ENCODE data around the gene ELMO2. TPM values are rescaled to one million over a fixed set of nuclear protein-coding genes. Genes with fewer than 3 reads are reported as not detected.
A peak's percentile ranks its signal among the peaks of the same experiment; 100 is the strongest.

The ELMO2 gene
- total RNA-seq, 1 donor from 2014 or later: 35.6 TPM

DNA sequence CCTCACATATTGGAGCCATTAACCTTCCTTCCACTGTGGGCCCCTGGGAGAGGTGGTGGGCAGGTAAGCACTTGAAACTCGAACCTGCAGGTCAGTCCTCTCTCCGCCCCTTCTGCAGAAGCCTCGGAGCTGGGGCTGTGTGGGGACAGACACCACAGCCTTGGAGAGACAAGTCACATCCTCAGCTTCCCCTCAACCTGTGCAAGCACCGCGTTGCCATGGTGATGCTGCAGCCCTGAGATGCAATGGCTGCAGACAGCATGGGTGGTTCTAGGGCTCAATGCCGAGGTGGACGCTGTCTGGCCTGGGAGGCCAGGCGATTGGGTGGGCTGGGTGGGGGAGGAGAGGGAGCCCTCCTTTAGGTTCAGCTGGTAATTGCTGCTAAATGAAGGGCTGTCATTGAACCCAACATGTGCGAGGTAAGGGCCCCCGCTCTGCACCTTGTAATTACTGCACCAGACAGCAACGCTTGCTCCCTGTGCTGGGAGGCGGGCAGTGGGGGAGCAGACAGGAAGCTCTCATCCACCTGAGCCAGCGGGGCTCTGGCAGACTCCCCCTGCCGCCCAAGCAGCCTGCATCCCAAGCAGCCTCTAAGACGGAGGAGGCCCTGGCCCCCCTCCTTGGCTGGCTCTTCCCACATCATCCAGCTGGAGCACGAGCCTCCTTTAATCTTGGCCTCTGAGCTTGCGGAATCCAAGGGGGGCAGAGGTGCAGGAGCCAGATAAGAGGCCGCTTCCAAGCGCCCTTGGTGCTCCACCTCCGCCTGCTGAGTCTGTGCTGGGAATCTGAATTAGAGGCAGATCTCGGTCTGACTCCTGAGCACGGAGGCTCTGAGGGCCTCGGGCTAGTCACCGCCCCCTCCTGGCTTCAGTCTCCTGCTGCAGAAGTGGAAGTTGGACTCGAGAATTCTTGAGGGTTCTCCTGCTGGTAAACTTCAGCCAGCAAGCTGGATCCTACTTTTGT lies 58.3 kb downstream of the ELMO2 start:
- TF ChIP-seq, protein P1, sequence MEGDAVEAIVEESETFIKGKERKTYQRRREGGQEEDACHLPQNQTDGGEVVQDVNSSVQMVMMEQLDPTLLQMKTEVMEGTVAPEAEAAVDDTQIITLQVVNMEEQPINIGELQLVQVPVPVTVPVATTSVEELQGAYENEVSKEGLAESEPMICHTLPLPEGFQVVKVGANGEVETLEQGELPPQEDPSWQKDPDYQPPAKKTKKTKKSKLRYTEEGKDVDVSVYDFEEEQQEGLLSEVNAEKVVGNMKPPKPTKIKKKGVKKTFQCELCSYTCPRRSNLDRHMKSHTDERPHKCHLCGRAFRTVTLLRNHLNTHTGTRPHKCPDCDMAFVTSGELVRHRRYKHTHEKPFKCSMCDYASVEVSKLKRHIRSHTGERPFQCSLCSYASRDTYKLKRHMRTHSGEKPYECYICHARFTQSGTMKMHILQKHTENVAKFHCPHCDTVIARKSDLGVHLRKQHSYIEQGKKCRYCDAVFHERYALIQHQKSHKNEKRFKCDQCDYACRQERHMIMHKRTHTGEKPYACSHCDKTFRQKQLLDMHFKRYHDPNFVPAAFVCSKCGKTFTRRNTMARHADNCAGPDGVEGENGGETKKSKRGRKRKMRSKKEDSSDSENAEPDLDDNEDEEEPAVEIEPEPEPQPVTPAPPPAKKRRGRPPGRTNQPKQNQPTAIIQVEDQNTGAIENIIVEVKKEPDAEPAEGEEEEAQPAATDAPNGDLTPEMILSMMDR (IDR thresholded peaks at IDR 0.05; ENCODE audit: unreplicated experiment): no peak
- Mint-ChIP-seq H3K4me3 (ENCODE audit: unreplicated experiment) (no peak overlapping the region), H3K36me3 (ENCODE audit: low read depth, unreplicated experiment) (peaks cover 8% of the 10 kb centered on the region), H3K4me1 (ENCODE audit: unreplicated experiment) (peaks cover 20% of the 10 kb centered on the region), H3K27me3 (ENCODE audit: unreplicated experiment) (peaks cover 17% of the 10 kb centered on the region), H3K9me3 (ENCODE audit: unreplicated experiment) (no peaks in the 10 kb centered on the region), H3K27ac (ENCODE audit: unreplicated experiment) (no peak overlapping the region)
- DNase-seq (ENCODE audit: low spot score): peak; percentile 46

DNA sequence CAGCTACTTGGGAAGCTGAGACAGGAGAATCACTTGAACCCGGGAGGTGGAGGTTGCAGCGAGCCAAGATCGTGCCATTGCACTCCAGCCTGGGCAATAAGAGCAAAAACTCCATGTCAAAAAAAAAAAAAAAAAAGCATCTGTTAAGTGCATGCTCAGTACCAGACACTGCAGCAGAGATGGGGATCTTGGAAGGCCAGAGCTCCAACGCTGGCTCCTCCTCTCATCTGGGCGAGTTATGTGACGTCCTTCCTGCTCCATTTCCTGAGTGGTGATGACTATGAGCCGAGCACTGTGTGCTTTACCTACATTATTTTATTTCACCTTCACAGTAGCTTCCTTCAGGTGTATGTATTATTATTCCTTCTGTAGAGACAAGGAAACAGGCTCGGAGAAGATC lies 59.6 kb downstream of the ELMO2 start:
- TF ChIP-seq, protein P1 (IDR thresholded peaks at IDR 0.05; ENCODE audit: unreplicated experiment): no peak
- H3K4me3 Mint-ChIP-seq (ENCODE audit: unreplicated experiment): no peak overlapping the region
- no peak for DNase-seq (ENCODE audit: low spot score)
- peaks cover 8% of the 10 kb centered on the region for H3K36me3 Mint-ChIP-seq (ENCODE audit: low read depth, unreplicated experiment)
- H3K27ac Mint-ChIP-seq (ENCODE audit: unreplicated experiment): no peak overlapping the region
- H3K27me3 Mint-ChIP-seq (ENCODE audit: unreplicated experiment): peaks cover 10% of the 10 kb centered on the region
- H3K9me3 Mint-ChIP-seq (ENCODE audit: unreplicated experiment): no peaks in the 10 kb centered on the region
- peaks cover 23% of the 10 kb centered on the region for H3K4me1 Mint-ChIP-seq (ENCODE audit: unreplicated experiment)

DNA sequence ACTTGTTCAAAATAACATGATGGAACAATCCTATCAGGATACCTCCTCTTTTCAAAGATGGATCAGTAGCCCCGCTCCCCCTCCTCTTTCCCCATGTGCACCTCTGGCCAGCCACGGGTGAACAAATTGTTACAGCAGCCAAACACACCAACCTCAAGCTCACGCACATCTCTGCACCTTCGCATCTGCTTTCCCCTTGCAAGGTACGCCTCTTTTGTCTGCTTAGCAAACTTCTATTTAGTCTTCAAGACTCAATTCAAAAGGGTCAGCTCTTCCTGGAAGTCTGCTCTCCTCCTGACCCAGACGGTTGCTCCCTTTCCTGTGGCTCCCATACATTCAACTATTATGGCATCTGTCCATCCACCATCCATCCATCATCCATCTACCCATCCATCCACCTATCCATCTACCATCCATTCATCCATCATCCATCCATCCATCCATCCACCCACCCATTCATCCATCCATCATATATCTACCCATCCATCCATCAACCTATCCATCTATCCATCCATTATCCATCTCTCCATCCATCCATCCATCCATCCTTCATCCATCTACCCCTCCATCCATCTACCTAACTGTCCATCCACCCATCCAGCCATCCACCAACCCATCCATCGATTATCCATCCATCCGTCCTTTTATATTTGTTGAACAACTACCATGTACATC lies 61.8 kb downstream of the ELMO2 start:
- Mint-ChIP-seq H3K4me1 (ENCODE audit: unreplicated experiment) (peaks cover 18% of the 10 kb centered on the region), H3K27me3 (ENCODE audit: unreplicated experiment) (peaks cover 8% of the 10 kb centered on the region), H3K9me3 (ENCODE audit: unreplicated experiment) (no peaks in the 10 kb centered on the region), H3K36me3 (ENCODE audit: low read depth, unreplicated experiment) (peaks cover 4% of the 10 kb centered on the region), H3K4me3 (ENCODE audit: unreplicated experiment) (peak overlapping the region; percentile 6), H3K27ac (ENCODE audit: unreplicated experiment) (peak overlapping the region; percentile 2)
- TF ChIP-seq, protein P1 (IDR thresholded peaks at IDR 0.05; ENCODE audit: unreplicated experiment): no peak
- no peak for DNase-seq (ENCODE audit: low spot score)

DNA sequence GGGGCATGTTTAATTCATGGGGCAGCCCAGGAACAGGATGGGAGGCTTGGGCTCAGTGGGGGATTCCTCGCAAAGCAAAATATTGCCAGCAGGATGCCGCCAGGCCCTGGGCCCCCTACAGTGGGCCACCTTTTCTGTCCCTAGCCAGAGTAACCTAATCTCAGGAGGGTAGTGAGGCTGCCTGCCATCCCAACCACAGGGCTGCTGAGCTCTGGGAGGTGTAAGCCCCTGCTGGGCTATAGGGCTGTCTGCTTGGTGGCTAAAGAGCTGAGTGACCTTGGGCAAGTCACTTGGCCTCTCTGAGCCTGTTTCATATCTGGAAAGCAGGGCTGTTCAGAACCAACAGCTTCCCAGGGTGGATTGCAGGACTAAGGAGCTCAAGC lies 62.4 kb downstream of the ELMO2 start:
- DNase-seq (ENCODE audit: low spot score): no peak

More for the DNA sequence above, 62.4 kb downstream of the ELMO2 start:
- H3K27me3 Mint-ChIP-seq (ENCODE audit: unreplicated experiment): peaks cover 8% of the 10 kb centered on the region
- H3K9me3 Mint-ChIP-seq (ENCODE audit: unreplicated experiment): no peaks in the 10 kb centered on the region
- peaks cover 4% of the 10 kb centered on the region for H3K36me3 Mint-ChIP-seq (ENCODE audit: low read depth, unreplicated experiment)
- peaks cover 15% of the 10 kb centered on the region for H3K4me1 Mint-ChIP-seq (ENCODE audit: unreplicated experiment)
- TF ChIP-seq, protein P1 (IDR thresholded peaks at IDR 0.05; ENCODE audit: unreplicated experiment): no peak
- H3K4me3 Mint-ChIP-seq (ENCODE audit: unreplicated experiment): no peak overlapping the region
- H3K27ac Mint-ChIP-seq (ENCODE audit: unreplicated experiment): no peak overlapping the region
